ENCODE results near the gene DIS3L2.

DNA sequence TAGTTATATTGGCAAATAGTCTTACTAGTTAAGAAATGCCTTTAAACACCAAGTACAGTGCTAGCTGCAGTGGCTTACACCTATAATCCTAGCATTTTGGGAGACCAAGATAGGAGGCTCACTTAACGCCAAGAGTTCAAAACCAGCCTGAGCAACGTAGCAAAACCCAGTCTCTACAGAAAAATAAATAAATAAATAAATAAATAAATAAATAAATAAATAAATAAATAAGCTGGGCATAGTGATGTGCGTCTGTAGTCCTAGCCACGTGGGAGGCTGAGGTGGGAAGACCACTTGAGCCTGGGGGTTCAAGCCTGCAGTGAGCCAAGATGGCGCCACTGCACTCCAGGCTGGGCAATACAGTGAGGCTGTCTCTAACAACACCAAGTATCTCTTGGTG lies 258.4 kb downstream of the DIS3L2 start:
- TF ChIP-seq EZH2 (IDR thresholded peaks at IDR 0.05; ENCODE audit: insufficient read depth, poor library complexity, severe bottlenecking) (no peak), EZH2phosphoT487 (IDR thresholded peaks at IDR 0.05; ENCODE audit: insufficient read depth, low read depth) (no peak)
